Activated T-cell treated with anti-CD3 and anti-CD28 coated beads for 48 hours (primary cell): Measurements from ENCODE around the gene KIF16B.
"Not testable (repeated sequence)": the region's sequence is repeated elsewhere in the genome, so short reads cannot be mapped to it uniquely, and the experiment has no call there.

ENCODE experiments used
- DNase-seq: peaks from one replicate; pipeline ENCODE4 v3.0.0-alpha.2; 2020; ENCODE audit warnings: low read depth

KIF16B gene

DNA sequence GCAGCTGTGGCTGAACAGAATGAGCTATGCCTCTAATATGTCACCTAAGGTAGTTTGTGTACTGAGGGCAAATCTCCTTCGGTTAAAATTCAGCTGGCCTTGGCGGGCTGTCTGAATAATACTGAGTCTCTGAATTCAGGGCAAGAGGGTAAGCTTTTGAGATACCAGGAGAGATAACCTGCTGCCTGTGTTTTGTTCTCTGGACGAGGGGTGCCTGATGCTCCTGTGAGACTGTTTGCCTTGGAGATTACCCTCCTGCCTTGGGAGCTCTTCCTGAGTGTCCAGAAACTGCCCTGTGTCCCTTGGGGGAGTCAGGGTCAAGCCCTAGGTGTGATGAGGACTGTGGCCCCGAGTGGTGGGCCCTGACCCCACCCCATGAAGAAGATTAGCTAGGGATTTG, 282.9 kb downstream of the KIF16B start:
- DNase-seq: no peak

DNA sequence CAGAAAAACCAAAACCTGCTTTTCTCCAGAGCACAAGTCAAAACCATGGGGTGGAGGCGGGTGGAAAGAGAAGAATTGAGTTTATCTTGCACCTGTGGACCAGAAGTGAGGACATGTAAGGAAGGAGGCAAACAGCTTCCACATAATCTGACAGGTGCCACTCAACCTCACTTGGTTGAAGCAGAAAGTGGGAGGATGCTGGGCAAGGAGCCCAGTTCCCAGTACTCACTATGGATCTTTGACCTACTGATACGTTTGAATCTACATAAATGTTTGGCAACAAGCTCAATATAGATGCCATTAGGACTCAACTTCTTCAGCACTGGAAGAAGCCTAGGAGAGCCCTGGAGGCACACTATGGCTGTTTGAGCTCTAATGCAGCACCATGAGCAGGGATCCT, 285.5 kb downstream of the KIF16B start:
- no peak for DNase-seq

DNA sequence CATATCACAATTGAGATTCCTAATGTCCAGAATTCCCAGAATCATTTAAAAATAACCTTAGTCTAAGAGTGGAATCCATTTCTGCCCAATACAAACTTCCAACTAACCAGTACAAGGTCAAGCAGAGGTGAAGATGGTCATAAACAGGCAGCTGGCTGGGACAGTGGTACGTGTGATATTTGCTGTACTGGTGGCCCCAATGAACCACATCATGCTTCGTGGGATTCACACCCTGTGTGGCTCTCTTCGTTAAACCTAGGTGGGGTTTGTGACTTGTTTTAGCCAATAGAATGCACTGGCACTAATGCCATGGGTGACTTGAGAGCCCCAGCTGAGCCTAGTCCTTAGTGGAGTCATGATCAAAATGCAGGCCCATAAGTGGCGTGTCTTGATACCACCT, 286.6 kb downstream of the KIF16B start:
- DNase-seq: no peak

DNA sequence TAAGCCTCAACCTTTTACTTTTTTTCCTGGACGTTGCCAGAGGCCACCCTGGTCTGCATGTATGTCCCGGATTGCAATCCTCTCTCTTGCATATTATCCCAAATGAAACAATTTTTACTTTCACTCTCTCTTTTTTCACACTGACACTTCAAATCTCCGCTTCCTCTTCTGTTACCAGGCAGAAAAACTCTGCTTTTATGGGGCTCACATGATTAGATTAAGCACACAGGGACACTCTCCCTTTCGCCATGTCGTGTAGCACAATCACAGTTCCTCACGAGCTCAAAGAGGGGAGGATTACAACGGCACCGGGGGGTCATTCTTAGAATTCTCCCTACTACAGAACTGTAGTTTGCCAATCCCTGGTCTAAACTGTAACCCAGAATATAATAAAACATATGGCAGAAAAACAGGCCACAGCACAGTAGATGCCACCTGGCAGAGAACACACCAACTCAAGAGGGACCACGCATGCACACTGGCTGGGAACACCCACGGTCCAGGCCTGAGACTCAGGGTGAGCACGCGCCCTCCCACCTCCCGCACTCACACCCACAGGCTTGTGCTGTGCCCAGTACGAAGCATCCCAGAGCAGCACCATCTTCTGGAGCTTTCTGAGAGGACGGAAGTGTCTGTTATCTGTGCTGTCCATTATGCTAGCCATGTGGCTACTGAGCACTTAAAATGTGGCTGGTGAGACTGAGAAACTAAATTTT, 288.7 kb downstream of the KIF16B start:
- DNase-seq: no peak

DNA sequence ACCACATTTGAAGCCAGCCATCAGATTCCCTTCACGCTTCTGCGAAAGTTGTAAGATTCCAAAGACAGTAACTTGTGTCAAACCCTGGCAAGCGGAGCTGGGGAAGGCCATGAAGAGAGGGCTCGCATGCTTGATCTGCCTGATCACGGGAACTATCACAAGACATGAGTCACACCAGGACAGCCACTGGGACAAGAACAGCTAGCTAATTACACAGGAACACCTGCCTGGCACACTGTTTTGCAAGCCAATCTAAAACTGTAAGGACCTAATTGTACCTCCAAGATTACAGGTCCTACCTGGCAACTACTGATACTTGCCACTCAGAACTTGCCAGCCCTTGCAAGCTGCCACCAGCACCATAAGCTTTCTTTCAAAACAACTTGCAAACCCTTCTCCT, 289.3 kb downstream of the KIF16B start:
- no peak for DNase-seq

DNA sequence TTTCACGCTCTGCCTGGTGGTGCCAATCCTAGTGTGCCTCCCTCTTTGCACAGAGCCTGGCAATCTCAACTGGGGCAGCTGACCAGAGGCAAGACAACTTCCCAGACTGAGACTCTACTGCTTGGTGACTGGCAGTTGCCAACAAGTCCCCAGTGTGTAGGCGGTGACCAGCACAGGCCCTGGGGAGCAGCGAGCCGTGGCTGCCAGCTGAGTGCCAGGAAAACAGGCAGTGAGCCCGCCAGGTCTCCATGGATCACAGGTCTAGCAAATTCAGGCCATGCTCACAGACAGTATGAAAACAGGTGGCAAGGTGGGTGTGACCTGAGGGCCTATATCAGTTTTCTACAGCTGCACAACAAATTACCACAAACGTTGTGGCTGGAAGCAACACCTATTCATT, 289.9 kb downstream of the KIF16B start:
- no peak for DNase-seq

DNA sequence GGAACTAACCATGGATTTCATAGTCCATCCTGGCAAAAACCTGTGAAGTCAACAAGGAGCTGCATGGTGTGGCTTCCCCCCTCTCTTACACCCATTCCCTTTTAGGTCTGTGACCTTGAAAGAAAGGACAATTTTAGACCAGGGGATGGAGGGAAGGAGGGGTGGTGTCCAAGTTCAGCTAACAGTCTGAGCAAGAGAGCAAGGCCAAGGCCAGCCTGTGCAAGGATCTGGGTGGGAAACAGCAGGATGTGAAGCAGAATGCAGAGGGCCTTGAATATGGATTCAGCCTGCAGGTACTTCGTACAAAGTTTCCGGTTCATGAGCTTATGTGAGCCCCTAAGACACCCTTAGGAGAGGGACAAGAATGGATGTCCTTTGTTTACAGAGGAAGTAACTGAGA, 293.0 kb downstream of the KIF16B start:
- no peak for DNase-seq

DNA sequence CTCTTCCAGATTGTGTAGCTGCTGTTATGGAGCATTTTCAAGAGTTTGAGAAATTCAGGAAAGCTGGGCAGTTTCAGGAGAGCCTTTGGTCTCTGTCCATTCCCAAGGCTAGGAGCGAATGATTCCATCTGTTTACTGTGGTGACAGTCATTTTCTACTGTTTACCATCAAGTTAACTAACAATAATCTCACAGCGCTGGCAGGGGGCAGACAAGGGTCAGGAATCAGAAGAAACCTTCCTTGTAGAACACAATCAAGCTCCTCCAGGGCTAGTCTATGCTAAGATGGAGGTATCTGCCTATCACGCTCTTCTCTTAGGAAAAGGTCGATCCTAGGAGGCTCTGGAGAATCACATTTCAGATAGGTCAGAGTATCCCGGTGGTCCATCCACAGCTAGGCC, 293.9 kb downstream of the KIF16B start:
- no peak for DNase-seq

DNA sequence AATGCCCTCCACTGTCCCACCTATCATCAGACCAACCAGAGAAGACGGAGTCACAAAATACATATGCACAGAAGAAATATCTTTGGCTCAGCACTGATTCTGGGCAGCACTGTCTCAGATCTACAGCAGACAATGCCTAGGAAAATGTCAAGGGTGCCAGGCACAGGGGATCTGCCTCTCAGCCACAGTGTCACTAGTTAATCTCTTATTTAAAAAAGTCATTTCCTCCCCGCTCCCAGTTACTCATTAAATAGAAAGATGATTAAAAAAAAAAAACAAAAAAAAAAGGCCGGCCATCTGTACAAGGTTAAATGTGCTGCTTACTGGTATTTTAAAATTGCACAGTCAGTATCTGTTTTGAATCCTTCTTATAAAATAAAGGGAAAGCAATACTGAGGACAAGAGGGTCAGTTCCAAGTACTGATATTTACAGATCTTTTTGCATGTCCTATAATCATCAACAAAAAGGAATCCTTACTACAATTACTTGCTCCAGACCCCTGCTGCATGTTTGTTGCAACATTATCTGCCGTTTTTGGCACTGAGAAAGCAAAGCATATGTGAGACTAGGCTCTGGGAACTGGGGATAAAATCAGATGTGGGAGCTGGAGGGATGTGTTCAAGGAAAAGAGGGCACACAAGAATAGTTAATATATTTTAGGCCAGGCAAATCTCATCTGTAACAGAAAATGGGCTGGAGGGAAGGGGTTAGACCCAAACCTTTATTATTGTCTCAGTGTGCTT, 299.3 kb downstream of the KIF16B start:
- no peak for DNase-seq

DNA sequence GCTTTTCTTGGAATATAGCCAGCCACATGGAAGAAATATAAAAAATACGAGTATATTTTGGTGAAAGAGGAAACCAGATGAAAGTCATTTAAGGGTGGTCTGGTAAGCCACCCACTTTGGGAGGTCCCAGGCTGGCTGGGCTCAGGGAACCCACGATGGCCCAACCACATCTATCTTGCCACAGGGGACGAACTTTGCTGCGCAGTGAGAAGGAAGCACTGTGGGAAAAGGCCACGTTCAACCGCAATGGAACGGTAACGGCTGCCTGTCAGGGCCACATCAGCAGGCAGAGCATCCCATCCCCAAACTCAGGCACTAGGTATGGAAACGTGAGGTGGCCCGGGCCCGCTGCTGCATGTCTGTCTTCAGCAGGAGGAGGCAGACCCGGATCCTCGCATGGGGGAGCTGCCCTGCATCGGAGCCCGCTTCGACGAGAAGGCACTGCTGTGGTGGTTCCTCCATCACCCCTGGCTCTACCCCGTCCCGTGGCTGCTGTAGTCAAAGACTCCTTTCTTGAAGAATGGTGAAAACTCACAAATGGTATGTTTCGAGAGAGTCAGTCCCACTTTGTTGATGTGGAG, 300.4 kb downstream of the KIF16B start:
- no peak for DNase-seq

DNA sequence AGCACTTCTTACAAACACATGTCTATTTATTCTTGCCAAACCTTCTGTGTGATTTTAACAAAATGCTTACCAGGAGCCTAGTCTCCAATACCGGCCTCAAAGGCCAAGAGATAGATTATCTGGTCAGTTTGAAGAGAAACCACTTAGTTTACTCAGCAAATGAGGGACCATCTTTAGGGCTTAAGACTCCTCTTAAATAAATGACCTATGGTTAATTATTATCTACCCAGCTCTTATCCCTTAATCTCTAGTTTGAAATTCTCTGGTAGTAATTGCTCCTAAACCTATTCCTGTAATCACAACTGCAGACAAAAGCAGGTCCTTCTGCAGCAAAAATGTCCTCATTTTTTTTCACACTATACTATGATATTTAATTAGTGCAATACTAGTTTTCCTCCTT, 301.8 kb downstream of the KIF16B start:
- DNase-seq: no peak

DNA sequence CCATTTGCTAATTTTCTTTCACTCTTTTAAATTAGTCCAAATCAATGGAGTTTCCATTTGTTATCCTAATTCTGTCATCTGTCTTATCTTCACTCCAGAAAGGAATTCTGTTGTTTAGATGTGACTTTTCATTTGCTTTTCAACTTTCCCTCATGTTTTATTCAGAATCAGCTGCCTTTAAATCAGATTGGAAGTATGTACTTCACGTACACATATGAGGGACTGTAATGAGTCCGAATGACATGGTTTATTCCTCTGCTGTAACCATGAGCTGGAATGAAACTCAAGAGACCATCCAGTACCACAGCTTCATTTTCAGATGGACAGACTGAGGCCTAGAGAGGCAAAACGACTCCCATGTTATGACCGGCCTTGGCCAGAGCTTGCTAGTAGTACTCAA, 302.3 kb downstream of the KIF16B start:
- DNase-seq: no peak

DNA sequence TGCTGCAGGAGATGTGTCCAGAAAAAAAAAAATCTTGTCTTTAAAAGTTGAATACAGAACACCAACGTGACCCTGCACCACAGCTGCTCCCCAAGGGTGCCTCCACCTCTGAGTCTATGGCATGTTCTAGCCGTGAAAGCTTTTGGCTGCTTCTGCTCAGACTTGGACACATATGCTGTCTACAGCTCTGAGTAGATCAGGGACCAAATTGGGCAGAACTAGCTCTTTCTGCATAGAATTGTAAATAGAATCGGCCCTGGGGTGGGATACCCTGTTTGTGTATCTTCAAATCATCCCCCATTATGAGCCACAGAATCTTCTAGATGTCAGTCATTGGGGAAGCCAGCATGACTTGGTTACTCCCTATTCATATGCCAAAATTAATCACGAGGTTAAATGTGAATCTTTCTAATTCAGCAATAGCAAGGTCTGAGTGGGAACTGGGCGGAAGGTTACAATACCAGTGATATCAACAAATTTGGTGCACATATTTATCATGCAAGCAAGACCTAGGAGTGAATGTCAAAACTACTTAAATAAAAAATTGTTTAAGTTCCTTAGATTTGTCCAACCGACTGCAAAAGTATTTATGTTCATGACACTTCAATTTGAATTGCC, 302.8 kb downstream of the KIF16B start:
- no peak for DNase-seq

DNA sequence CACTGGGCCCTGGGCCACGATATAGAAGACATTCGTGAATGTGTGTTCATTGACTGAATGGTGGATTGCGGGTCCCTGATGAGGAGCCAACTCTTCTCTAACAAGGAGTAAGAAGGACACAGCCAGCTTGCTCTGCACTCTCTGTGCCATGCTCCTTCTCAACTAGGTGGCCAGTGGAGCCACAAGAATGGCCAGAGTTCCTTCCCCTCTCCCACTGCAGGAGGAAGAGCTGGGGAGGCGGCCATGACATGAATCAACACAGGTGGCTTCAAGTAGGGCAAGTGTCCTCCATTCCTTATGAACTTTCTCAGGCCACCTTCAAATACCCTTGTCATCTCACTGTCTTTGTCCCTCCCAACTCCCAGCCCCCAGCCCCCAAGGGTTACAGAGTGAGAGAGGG, 305.7 kb downstream of the KIF16B start:
- DNase-seq: no peak

DNA sequence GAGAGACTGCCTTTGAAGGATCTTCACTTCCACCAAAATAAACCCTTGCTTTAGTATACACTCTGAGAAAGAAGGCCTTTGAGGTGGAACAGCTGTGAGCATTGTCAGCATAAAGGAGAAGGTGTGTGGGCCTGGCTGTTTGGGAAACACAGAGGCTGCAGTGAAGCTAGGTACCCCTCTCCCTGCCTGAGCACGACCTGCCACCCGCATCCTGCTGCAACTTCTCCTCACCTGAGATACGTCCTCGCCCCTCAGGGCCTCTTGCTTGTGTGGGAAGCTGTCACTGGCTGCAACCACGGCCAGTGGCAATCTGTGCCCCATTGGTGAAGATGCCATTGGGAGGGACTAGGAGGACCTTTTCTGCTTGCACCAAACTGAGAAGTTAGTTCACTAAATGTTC, 307.9 kb downstream of the KIF16B start:
- DNase-seq: no peak

DNA sequence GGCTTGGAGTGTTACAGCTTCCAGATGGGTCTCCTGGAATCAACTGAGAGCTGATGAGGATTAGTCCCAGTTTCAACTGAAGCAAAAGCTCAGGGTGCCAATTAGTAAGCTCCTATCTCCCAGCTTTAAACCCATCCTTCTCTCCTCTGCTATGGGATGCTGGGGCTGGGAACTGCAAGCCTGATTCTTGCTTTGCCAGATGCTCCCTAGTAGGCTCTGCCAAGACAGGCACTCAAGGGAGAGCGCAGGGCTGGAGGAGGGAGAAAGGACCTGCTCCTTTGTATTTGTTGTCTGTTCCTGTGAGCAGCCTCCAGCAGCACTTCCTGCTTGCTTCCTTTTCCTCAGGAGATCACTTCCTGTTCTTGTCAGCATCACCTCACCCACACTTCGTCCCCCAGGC, 309.7 kb downstream of the KIF16B start:
- DNase-seq: no peak

DNA sequence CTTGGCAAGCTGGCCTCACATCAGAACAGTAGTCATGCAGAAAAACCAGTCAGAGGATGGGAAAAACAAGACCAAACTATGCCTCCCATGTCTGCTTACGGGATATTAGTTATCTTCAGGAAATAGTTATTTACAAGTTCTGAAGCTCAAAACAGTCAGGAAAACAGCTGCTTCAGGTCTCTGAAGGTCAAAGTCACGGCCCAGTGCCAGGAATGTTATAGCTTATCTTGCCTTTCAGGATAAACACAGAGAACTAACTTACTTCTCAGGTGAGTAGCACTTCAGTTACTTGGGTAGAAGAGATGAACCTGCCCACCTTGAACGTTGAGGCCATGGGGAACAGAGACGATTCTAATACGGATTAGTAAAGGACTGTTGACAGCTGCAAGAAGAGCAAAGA, 310.7 kb downstream of the KIF16B start:
- no peak for DNase-seq

DNA sequence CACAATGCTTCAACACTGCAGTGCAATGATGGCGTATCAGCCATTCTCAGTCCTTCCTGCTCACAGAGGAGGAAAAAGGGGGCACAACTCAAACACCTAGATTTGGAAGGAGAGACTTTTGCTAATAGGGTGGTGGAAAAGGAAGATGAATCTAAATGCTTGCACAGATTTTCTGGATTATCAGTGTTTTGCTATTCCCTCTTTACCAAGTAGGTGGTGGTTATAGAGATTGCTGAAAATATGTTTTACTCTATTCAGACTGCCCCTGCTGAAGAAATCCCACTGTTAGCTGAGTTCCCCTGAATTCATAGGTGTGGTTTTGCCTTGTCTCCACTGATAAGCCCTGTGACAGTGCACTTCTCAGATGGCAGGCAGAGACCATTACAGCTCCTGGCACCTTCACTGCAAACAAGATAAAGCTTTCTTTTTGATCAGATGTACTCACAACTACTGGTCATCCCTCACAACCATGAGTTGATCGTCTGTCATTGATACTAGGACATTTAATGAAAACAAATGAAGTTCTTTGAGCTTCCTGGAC, 311.4 kb downstream of the KIF16B start:
- no peak for DNase-seq

DNA sequence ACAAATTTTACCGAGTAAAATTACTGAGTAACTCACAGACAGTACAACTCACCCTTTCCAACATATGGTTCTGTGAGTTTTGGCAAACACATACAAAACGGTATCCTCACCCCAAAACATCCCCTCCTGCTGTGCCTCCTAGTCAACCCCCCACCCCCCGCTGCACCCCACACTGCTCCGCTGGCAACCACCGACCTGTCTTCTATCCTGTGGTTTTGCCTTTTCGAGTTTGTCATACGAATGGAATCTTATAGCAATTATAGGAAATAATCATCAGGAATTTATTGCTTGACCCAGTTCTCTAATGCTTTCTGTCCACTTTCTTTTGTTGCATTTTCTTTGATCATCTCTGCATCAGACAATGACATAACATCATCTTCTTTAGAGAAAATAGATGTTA, 312.3 kb downstream of the KIF16B start:
- no peak for DNase-seq

DNA sequence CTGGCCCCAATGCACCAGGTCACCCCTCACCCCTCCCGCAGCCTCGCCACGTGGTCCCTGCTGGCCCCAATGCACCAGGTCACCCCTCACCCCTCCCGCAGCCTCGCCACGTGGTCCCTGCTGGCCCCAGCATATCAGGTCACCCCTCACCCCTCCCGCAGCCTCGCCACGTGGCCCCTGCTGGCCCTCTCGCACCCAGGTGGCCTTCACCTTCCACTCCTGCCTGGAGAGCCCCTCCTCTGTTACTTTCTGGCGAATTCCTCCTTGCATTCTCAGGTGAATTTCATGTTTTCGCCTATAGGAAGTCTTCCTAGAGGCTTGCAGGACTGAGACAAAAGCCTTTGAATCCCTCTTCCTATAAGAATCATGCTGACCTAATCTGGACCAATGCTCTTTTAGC, 313.1 kb downstream of the KIF16B start:
- DNase-seq: not testable (repeated sequence)

DNA sequence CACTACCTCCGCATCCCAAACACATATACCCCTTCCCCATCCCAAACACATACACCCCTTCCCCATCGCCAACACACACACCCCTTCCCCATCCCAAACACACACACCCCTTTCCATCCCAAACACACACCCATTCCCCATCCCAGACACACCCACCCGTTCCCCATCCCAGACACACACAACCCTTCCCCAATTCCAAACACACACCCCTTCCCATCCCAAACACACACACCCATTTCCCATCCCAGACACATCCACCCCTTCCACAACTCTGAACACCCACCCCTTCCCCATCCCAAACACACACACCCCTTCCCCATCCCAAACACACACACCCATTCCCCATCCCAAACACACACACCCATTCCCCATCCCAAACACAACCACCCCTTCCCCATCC, 314.5 kb downstream of the KIF16B start:
- DNase-seq: no peak

DNA sequence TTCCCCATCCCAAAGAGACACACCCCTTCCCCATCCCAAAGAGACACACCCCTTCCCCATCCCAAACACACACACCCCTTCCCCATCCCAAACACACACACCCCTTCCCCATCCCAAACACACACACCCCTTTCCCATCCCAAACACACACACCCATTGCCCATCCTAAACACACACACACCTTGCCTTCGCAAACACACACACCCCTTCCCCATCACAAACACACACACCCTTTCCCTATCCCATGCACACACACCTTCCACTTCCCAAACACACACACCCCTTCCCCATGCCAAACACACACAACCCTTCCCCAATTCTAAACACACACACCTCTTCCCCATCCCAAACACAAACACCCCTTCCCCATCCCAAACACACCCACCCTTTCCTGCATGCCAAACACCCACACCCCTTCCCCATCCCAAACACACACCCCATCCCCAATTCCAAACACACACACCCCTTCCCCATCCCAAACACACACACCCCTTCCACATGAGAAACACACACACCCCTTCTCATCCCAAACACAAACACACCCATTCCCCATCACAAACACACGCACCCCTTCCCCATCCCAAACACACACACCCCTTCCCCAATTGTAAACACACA, 315.3 kb downstream of the KIF16B start:
- no peak for DNase-seq
